ENCODE data around the gene PTPRJ. TPM values are rescaled to one million over a fixed set of nuclear protein-coding genes. Genes with fewer than 3 reads are reported as not detected.
A peak's percentile ranks its signal among the peaks of the same experiment; 100 is the strongest.
"Not testable (repeated sequence)": the region's sequence is repeated elsewhere in the genome, so short reads cannot be mapped to it uniquely, and the experiment has no call there.

PTPRJ gene
- total and polyA plus RNA-seq, 2 donors (not counting 1 experiment from before 2014, with no cell fraction given): 5.3 to 5.8 TPM

DNA sequence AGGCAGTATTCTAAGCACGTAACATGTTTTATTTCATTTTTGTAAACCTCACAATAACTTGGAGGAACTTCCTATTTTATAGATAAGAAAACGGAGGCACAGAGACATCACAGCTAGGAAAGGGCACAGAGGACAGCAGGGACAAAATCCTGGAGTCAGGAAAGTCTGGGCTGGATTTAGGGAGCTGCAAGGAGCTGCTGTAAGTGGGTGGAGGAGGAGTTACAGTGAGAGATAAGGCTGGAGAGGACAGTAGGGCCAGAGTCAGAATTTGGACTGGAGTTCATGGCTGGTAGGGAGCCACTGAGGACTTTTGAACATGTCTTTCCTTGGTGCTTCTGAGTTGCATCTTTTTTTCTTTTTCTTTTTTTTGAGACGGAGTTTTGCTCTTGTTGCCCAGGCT is 32.2 kb upstream of the PTPRJ start:
- no peak overlapping the region for H2AFZ ChIP-seq (ENCODE audit: low read length)
- no peak overlapping the region for H3K4me2 ChIP-seq (ENCODE audit: extremely low read depth, insufficient read depth, low read length)
- H3K27me3 ChIP-seq (ENCODE audit: control insufficient read depth, insufficient read depth, low read length): no peaks in the 10 kb centered on the region
- H3K9ac ChIP-seq (ENCODE audit: insufficient read depth, low read length): no peak overlapping the region
- H3K9me3 ChIP-seq (ENCODE audit: control insufficient read depth, insufficient read depth, low read depth, low read length): no peaks in the 10 kb centered on the region
- no peaks in the 10 kb centered on the region for H3K79me2 ChIP-seq (ENCODE audit: control insufficient read depth, insufficient read depth, low read length)
- H3K4me1 ChIP-seq (ENCODE audit: control insufficient read depth, extremely low read depth, insufficient read depth, low read length): peaks cover 5% of the 10 kb centered on the region
- no peaks in the 10 kb centered on the region for H4K20me1 ChIP-seq (ENCODE audit: control insufficient read depth, extremely low read depth, insufficient read depth, low read length)
- peak in 1 of 2 donors; percentile 55 for DNase-seq (ENCODE audit: low read depth in 2 of 2)
- TF ChIP-seq, protein P1, sequence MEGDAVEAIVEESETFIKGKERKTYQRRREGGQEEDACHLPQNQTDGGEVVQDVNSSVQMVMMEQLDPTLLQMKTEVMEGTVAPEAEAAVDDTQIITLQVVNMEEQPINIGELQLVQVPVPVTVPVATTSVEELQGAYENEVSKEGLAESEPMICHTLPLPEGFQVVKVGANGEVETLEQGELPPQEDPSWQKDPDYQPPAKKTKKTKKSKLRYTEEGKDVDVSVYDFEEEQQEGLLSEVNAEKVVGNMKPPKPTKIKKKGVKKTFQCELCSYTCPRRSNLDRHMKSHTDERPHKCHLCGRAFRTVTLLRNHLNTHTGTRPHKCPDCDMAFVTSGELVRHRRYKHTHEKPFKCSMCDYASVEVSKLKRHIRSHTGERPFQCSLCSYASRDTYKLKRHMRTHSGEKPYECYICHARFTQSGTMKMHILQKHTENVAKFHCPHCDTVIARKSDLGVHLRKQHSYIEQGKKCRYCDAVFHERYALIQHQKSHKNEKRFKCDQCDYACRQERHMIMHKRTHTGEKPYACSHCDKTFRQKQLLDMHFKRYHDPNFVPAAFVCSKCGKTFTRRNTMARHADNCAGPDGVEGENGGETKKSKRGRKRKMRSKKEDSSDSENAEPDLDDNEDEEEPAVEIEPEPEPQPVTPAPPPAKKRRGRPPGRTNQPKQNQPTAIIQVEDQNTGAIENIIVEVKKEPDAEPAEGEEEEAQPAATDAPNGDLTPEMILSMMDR (conservative IDR thresholded peaks at IDR 0.05 in 1 of 2, IDR thresholded peaks at IDR 0.05 in 1 of 2; ENCODE audit: low read depth in 1 of 2, low read length in 2 of 2): no peak
- TF ChIP-seq EZH2 (IDR thresholded peaks at IDR 0.05; ENCODE audit: low read length, missing control alignments): no peak
- H3K27ac ChIP-seq (ENCODE audit: insufficient read depth, low read length): no peak overlapping the region
- no peak overlapping the region for H3K4me3 ChIP-seq (replicated peaks in 1 of 4; ENCODE audit: control extremely low read depth in 1 of 4, insufficient read depth in 1 of 4, low read depth in 3 of 4, low read length in 4 of 4)
- no peaks in the 10 kb centered on the region for H3K36me3 ChIP-seq (ENCODE audit: control insufficient read depth, insufficient read depth, low read length)

DNA sequence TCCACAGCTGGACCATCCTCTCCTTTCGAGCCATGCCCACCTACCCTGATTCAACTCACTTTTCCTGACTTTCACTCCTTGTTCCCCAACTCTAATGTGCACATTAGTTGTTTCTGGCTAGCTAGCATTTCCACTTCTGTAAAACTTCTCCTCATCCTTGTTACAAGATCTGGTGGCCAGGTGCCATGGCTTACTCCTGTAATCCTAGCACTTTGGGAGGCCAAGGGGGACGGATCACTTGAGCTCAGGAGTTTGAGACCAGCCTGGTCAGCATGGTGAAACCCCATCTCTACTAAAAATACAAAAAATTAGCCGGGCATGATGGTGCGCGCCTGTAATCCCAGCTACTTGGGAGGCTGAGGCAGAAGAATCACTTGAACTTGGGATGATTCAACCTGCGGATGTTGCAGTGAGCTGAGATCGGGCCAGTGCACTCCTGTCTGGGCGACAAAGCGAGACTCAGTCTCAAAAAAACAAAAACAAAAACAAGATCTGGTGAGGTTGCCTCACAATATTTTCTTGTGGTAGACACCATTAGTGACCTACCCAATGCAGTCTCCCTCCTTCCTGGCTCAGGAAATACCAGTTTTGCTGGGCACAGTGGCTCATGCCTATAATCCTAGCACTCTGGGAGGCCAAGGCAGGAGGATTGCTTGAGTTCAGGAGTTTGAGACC is 31.2 kb upstream of the PTPRJ start:
- not testable (repeated sequence) for DNase-seq (ENCODE audit: low read depth in 2 of 2); H3K27me3 ChIP-seq (ENCODE audit: control insufficient read depth, insufficient read depth, low read length); H3K4me2 ChIP-seq (ENCODE audit: extremely low read depth, insufficient read depth, low read length); H4K20me1 ChIP-seq (ENCODE audit: control insufficient read depth, extremely low read depth, insufficient read depth, low read length); H3K9me3 ChIP-seq (ENCODE audit: control insufficient read depth, insufficient read depth, low read depth, low read length); H3K4me1 ChIP-seq (ENCODE audit: control insufficient read depth, extremely low read depth, insufficient read depth, low read length); H2AFZ ChIP-seq (ENCODE audit: low read length); H3K79me2 ChIP-seq (ENCODE audit: control insufficient read depth, insufficient read depth, low read length); H3K36me3 ChIP-seq (ENCODE audit: control insufficient read depth, insufficient read depth, low read length); H3K9ac ChIP-seq (ENCODE audit: insufficient read depth, low read length); H3K4me3 ChIP-seq (replicated peaks in 1 of 4; ENCODE audit: control extremely low read depth in 1 of 4, insufficient read depth in 1 of 4, low read depth in 3 of 4, low read length in 4 of 4); H3K27ac ChIP-seq (ENCODE audit: insufficient read depth, low read length)

DNA sequence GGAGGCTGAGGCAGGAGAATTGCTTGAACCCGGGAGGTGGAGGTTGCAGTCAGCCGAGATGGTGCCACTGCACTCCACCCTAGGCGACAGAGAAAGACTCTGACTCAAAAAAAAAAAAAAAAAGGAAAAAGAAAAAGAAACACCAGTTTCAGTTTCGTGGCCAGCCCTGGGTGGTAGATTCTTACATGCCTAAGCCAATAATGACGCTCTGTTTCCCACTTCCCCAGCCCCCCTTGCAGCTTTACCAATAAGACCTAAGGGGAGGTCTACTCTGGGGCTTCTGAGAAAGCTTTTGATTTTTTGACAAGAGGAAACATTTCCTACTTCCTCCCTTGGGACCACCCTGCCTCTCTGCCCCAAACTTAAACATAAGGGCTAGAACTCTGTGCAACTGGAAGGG is 30.0 kb upstream of the PTPRJ start:
- Histone ChIP-seq H3K27ac (ENCODE audit: insufficient read depth, low read length) (no peak overlapping the region), H3K9ac (ENCODE audit: insufficient read depth, low read length) (no peak overlapping the region), H2AFZ (ENCODE audit: low read length) (no peak overlapping the region), H3K27me3 (ENCODE audit: control insufficient read depth, insufficient read depth, low read length) (no peaks in the 10 kb centered on the region), H3K4me1 (ENCODE audit: control insufficient read depth, extremely low read depth, insufficient read depth, low read length) (peaks cover 5% of the 10 kb centered on the region), H3K4me2 (ENCODE audit: extremely low read depth, insufficient read depth, low read length) (no peak overlapping the region), H3K4me3 (replicated peaks in 1 of 4; ENCODE audit: control extremely low read depth in 1 of 4, insufficient read depth in 1 of 4, low read depth in 3 of 4, low read length in 4 of 4) (no peak overlapping the region), H3K9me3 (ENCODE audit: control insufficient read depth, insufficient read depth, low read depth, low read length) (no peaks in the 10 kb centered on the region), H4K20me1 (ENCODE audit: control insufficient read depth, extremely low read depth, insufficient read depth, low read length) (no peaks in the 10 kb centered on the region), H3K79me2 (ENCODE audit: control insufficient read depth, insufficient read depth, low read length) (no peaks in the 10 kb centered on the region), H3K36me3 (ENCODE audit: control insufficient read depth, insufficient read depth, low read length) (no peaks in the 10 kb centered on the region)
- DNase-seq (ENCODE audit: low read depth in 2 of 2): peak in 1 of 2 donors; percentile 38
- TF ChIP-seq, protein P1 (conservative IDR thresholded peaks at IDR 0.05 in 1 of 2, IDR thresholded peaks at IDR 0.05 in 1 of 2; ENCODE audit: low read depth in 1 of 2, low read length in 2 of 2): no peak
- no peak for TF ChIP-seq EZH2 (IDR thresholded peaks at IDR 0.05; ENCODE audit: low read length, missing control alignments)

DNA sequence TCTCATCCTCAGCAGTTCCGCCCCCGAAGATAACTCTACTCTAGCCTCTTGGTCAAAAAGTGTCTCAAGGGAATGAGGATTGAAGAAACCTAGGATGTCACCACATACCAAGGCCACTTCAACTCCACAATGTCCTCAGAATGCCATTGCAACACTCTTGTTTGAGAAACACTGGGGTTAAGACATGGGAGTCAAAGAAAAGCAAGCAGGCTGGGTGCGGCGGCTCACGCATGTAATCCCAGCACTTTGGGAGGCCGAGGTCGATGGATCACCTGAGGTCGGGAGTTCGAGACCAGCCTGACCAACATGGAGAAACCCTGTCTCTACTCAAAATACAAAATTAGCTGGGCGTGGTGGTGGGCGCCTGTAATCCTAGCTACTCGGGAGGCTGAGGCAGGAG is 28.9 kb upstream of the PTPRJ start:
- H3K27ac ChIP-seq (ENCODE audit: insufficient read depth, low read length); H2AFZ ChIP-seq (ENCODE audit: low read length); H3K4me2 ChIP-seq (ENCODE audit: extremely low read depth, insufficient read depth, low read length); DNase-seq (ENCODE audit: low read depth in 2 of 2); H3K36me3 ChIP-seq (ENCODE audit: control insufficient read depth, insufficient read depth, low read length); H3K79me2 ChIP-seq (ENCODE audit: control insufficient read depth, insufficient read depth, low read length); H3K4me1 ChIP-seq (ENCODE audit: control insufficient read depth, extremely low read depth, insufficient read depth, low read length); H3K4me3 ChIP-seq (replicated peaks in 1 of 4; ENCODE audit: control extremely low read depth in 1 of 4, insufficient read depth in 1 of 4, low read depth in 3 of 4, low read length in 4 of 4); H3K9me3 ChIP-seq (ENCODE audit: control insufficient read depth, insufficient read depth, low read depth, low read length); H4K20me1 ChIP-seq (ENCODE audit: control insufficient read depth, extremely low read depth, insufficient read depth, low read length); H3K27me3 ChIP-seq (ENCODE audit: control insufficient read depth, insufficient read depth, low read length); H3K9ac ChIP-seq (ENCODE audit: insufficient read depth, low read length): not testable (repeated sequence)
